Upper lobe of left lung (tissue), 6 donors: ENCODE measurements around the gene HOMER2. TPM values are rescaled to one million over a fixed set of nuclear protein-coding genes. Genes with fewer than 3 reads are reported as not detected.

Source experiments
- ATAC-seq, 2 donors: fragments of 200-7000 bp; cut with Tn5 transposase; one replicate each; pipeline ENCODE4 v1.9.1; 2022; ENCODE audit warnings: mild to moderate bottlenecking in 2 of 2, moderate library complexity in 2 of 2; ENCODE audit not compliant: low FRiP score in 2 of 2
- DNase-seq, 2 donors: peaks; one replicate each; pipeline ENCODE4 v3.0.0-alpha.2; 2019 to 2020
- H3K27ac ChIP-seq, 4 donors: fragments of 200-600 bp; sonication (generic); one replicate each; pipeline ENCODE4 v1.5.1; 2016 to 2019
- H3K27me3 ChIP-seq, 4 donors: fragments of 200-600 bp; sonication (generic); one replicate each; pipeline ENCODE4 v1.5.1; 2017 to 2019
- H3K36me3 ChIP-seq, 4 donors: fragments of 200-600 bp; sonication (generic); one replicate each; pipeline ENCODE4 v1.5.1; 2016 to 2019
- H3K4me1 ChIP-seq, 4 donors: fragments of 200-600 bp; sonication (generic); one replicate each; pipeline ENCODE4 v1.5.1; 2018 to 2019
- H3K4me3 ChIP-seq, 4 donors: fragments of 200-600 bp; sonication (generic); one replicate each; pipeline ENCODE4 v1.5.1; 2017 to 2019; ENCODE audit warnings: mild to moderate bottlenecking in 2 of 4, moderate library complexity in 1 of 4
- H3K9me3 ChIP-seq, 4 donors: fragments of 200-600 bp; sonication (generic); one replicate each; pipeline ENCODE4 v1.5.1; 2018 to 2019
- CTCF ChIP-seq, 6 experiments: fragments of 450-650 bp in 4 of 6; fragments of 200-600 bp in 2 of 6; sonication (generic) in 2 of 6; IDR thresholded peaks; one replicate each; pipeline ENCODE4 v1.5.1; 2016 to 2019; ENCODE audit warnings: antibody characterized with exemption in 6 of 6
- EP300 ChIP-seq, 4 donors: sonication (generic); formaldehyde crosslinking; IDR thresholded peaks; one replicate each; pipeline ENCODE4 v1.5.1; 2017; ENCODE audit warnings: antibody characterized with exemption in 4 of 4, control low read depth in 2 of 4
- POLR2A ChIP-seq, 4 donors: fragments of 450-650 bp; IDR thresholded peaks; one replicate each; pipeline ENCODE4 v1.5.1; 2016 to 2017; ENCODE audit warnings: antibody characterized with exemption in 4 of 4, mild to moderate bottlenecking in 2 of 4
- POLR2AphosphoS5 ChIP-seq, 2 donors: sonication (generic); formaldehyde crosslinking; IDR thresholded peaks; one replicate each; pipeline ENCODE4 v1.5.1; 2017; ENCODE audit warnings: antibody characterized with exemption in 2 of 2
- WGBS, 2 donors: methylation state at CpG; one replicate each; pipeline ENCODE4 v1.1.5; 2017 to 2018; 5-methylcytosine and 5-hydroxymethylcytosine counted together
- total RNA-seq, 6 donors: library from RNA; depleted of rRNA in 4 of 6; stranded (reverse); fragments of >200 nt in 4 of 6; gene quantifications; one replicate each; pipeline versions ENCODE4 v1.1.0 to v1.2.1, GENCODE V29; 2016 to 2021
- donor health status: DM: no; HTN: no; CAD: no; lungs with moderate emphysema.
- donor health status: DM: no; HTN: yes; CAD: no; lungs with severe emphysema.

HOMER2 gene
- total RNA-seq, 6 donors from 2014 or later, result 11.3 to 76.5 (median 26.5) TPM

GRCh38 chr15:82923744-82924143, 28.8 kb downstream of the HOMER2 start:
- Histone ChIP-seq H3K9me3 (no peaks in the 10 kb centered on the region), H3K27me3 (no peaks in the 10 kb centered on the region), H3K27ac (no peak overlapping the region), H3K36me3 (no peaks in the 10 kb centered on the region), H3K4me1 (peaks cover 0 to 8% (median 0%) of the 10 kb centered on the region in 4 donors), H3K4me3 (no peak overlapping the region)
- TF ChIP-seq POLR2AphosphoS5 (IDR thresholded peaks at IDR 0.05), result no peak
- TF ChIP-seq POLR2A (IDR thresholded peaks at IDR 0.05), result no peak
- TF ChIP-seq CTCF (IDR thresholded peaks at IDR 0.05), result no peak
- TF ChIP-seq EP300 (IDR thresholded peaks at IDR 0.05), result no peak
- no peak for DNase-seq
- ATAC-seq, result no peak
- 90% methylated on average over 7 of the region's 7 CpGs for WGBS, 2 donors

DNA sequence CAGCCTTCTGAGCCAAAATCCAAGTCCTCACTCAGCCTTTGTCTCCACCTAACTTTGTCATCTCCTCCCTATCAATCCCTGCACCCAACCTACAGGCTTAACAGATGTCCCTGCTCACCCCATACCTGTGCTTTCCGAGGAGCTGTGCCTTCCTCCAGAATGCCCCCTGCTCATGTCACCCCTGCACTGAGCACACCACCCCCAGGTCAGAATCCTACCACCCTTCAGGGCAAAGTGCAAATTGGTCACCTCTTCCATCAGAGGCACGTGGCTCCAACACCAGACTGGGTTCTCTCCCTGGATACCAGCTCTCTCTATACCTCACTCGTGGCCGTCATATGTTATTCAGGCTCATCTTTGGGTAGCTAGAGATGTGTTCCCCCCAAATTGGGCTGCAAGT, 29.8 kb downstream of the HOMER2 start:
- no peak overlapping the region for H3K27ac ChIP-seq
- WGBS, 2 donors, result 88 to 100% methylated on average over 3 to 4 of the region's 4 CpGs
- no peak overlapping the region for H3K4me3 ChIP-seq
- DNase-seq (no peak), ATAC-seq (no peak)
- H3K9me3 ChIP-seq, result no peaks in the 10 kb centered on the region
- TF ChIP-seq POLR2A (IDR thresholded peaks at IDR 0.05), result no peak
- TF ChIP-seq CTCF (IDR thresholded peaks at IDR 0.05), result no peak
- TF ChIP-seq POLR2AphosphoS5 (IDR thresholded peaks at IDR 0.05), result no peak
- TF ChIP-seq EP300 (IDR thresholded peaks at IDR 0.05), result no peak
- peaks cover 0 to 8% (median 0%) of the 10 kb centered on the region in 4 donors for H3K4me1 ChIP-seq
- H3K27me3 ChIP-seq, result no peaks in the 10 kb centered on the region
- no peaks in the 10 kb centered on the region for H3K36me3 ChIP-seq

DNA sequence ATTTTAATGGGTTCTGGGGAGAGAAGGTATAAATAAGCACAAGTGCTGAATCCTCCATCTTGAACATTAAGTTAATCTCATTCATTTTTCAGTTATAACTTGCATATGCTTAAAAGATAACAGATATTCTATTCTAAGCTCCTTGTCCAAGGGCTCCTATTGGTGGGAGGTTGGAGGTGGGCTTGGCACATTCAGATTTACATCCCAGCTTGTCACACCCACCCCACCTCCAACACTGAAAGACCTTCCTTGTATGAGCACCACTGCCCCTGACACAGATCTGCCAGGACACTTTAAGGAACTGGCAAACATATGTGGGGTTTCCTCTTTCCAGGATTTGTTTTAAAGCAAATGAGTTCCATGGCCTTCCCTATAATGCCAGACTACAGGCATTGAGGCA, 30.6 kb downstream of the HOMER2 start:
- Histone ChIP-seq H3K4me3 (no peak overlapping the region), H3K27ac (no peak overlapping the region)

GRCh38 chr15:82921242-82921641, 31.3 kb downstream of the HOMER2 start:
- Histone ChIP-seq H3K4me3 (no peak overlapping the region), H3K27ac (no peak overlapping the region), H3K4me1 (peaks cover 0 to 8% (median 0%) of the 10 kb centered on the region in 4 donors), H3K36me3 (no peaks in the 10 kb centered on the region), H3K9me3 (no peaks in the 10 kb centered on the region), H3K27me3 (no peaks in the 10 kb centered on the region)
- no peak for ATAC-seq
- WGBS, 2 donors, result 83 to 91% methylated on average over 7 to 8 of the region's 8 CpGs
- no peak for TF ChIP-seq CTCF (IDR thresholded peaks at IDR 0.05)
- no peak for TF ChIP-seq POLR2A (IDR thresholded peaks at IDR 0.05)
- no peak for TF ChIP-seq EP300 (IDR thresholded peaks at IDR 0.05)
- no peak for TF ChIP-seq POLR2AphosphoS5 (IDR thresholded peaks at IDR 0.05)
- no peak for DNase-seq

More for the DNA sequence above, 30.6 kb downstream of the HOMER2 start:
- H3K9me3 ChIP-seq, result no peaks in the 10 kb centered on the region
- H3K36me3 ChIP-seq, result no peaks in the 10 kb centered on the region
- H3K4me1 ChIP-seq, result peaks cover 0 to 8% (median 0%) of the 10 kb centered on the region in 4 donors
- ATAC-seq (no peak), DNase-seq (no peak)
- TF ChIP-seq CTCF (IDR thresholded peaks at IDR 0.05), result no peak
- TF ChIP-seq POLR2A (IDR thresholded peaks at IDR 0.05), result no peak
- no peak for TF ChIP-seq EP300 (IDR thresholded peaks at IDR 0.05)
- no peak for TF ChIP-seq POLR2AphosphoS5 (IDR thresholded peaks at IDR 0.05)
- no peaks in the 10 kb centered on the region for H3K27me3 ChIP-seq

GRCh38 chr15:82919231-82919886, 33.2 kb downstream of the HOMER2 start:
- H3K27ac ChIP-seq, result peak overlapping the region in 1 of 4 donors; percentile 21
- ATAC-seq, result no peak
- peaks cover 0 to 8% (median 0%) of the 10 kb centered on the region in 4 donors for H3K4me1 ChIP-seq
- H3K9me3 ChIP-seq, result no peaks in the 10 kb centered on the region
- TF ChIP-seq CTCF (IDR thresholded peaks at IDR 0.05), result no peak
- no peak for TF ChIP-seq POLR2A (IDR thresholded peaks at IDR 0.05)
- no peak for TF ChIP-seq EP300 (IDR thresholded peaks at IDR 0.05)
- TF ChIP-seq POLR2AphosphoS5 (IDR thresholded peaks at IDR 0.05), result no peak
- no peaks in the 10 kb centered on the region for H3K27me3 ChIP-seq
- H3K36me3 ChIP-seq, result no peaks in the 10 kb centered on the region
- DNase-seq, result peak in 1 of 2 donors; percentile 69
- WGBS, 2 donors, result 43 to 59% methylated on average over 6 of the region's 6 CpGs
- H3K4me3 ChIP-seq, result no peak overlapping the region
